ENCODE data around the gene CACNA2D2. TPM values are rescaled to one million over a fixed set of nuclear protein-coding genes. Genes with fewer than 3 reads are reported as not detected.

Gene CACNA2D2
- total and polyA plus RNA-seq, 4 donors: 28.2 to 111 (median 69.1) TPM

DNA sequence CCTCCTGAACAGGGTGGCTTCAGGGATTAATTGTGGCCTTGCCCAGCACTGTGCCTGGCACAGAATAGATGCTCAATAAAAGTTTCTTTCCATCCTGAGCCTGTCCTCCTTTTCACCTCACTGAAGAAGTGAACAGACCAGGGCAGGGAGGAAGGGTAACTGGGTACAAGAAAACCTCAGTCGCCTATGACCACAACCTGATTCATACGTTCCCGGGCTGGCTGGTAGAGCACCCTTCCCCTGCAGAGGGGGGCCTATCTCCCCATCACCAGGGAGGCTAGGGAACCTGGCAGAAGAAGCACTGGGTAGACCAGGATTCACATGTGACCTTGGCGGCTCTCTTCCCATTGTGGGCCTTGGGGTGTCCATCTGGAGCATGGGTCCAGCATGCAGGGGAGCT lies 27.8 kb upstream of the CACNA2D2 start:
- H3K9me3 ChIP-seq (ENCODE audit: control insufficient read depth in 4 of 4, insufficient read depth in 3 of 4, low read length in 3 of 4): no peaks in the 10 kb centered on the region
- H3K36me3 ChIP-seq (ENCODE audit: control insufficient read depth in 4 of 4, insufficient read depth in 4 of 4, low read length in 4 of 4): no peaks in the 10 kb centered on the region
- H3K9ac ChIP-seq (ENCODE audit: insufficient read depth in 1 of 2, low read length in 2 of 2): no peak overlapping the region
- DNase-seq: no peak
- peaks cover 0 to 2% (median 0%) of the 10 kb centered on the region in 3 donors for H3K27me3 ChIP-seq (ENCODE audit: control insufficient read depth in 3 of 3, insufficient read depth in 3 of 3, low read length in 2 of 3)
- H3K4me3 ChIP-seq: no peak overlapping the region
- no peak for ATAC-seq (ENCODE audit: insufficient read depth, low FRiP score)
- peaks cover 0 to 6% (median 3%) of the 10 kb centered on the region in 5 donors for H3K4me1 ChIP-seq (ENCODE audit: control insufficient read depth in 5 of 5, insufficient read depth in 5 of 5, low read length in 5 of 5)
- no peak overlapping the region for H3K27ac ChIP-seq (ENCODE audit: low read depth in 1 of 2, low read length in 1 of 2)
- TF ChIP-seq CTCF (IDR thresholded peaks at IDR 0.05; ENCODE audit: control extremely low read depth, extremely low read depth): no peak
- WGBS, 2 donors: 92 to 98% methylated on average over 4 of the region's 4 CpGs

DNA sequence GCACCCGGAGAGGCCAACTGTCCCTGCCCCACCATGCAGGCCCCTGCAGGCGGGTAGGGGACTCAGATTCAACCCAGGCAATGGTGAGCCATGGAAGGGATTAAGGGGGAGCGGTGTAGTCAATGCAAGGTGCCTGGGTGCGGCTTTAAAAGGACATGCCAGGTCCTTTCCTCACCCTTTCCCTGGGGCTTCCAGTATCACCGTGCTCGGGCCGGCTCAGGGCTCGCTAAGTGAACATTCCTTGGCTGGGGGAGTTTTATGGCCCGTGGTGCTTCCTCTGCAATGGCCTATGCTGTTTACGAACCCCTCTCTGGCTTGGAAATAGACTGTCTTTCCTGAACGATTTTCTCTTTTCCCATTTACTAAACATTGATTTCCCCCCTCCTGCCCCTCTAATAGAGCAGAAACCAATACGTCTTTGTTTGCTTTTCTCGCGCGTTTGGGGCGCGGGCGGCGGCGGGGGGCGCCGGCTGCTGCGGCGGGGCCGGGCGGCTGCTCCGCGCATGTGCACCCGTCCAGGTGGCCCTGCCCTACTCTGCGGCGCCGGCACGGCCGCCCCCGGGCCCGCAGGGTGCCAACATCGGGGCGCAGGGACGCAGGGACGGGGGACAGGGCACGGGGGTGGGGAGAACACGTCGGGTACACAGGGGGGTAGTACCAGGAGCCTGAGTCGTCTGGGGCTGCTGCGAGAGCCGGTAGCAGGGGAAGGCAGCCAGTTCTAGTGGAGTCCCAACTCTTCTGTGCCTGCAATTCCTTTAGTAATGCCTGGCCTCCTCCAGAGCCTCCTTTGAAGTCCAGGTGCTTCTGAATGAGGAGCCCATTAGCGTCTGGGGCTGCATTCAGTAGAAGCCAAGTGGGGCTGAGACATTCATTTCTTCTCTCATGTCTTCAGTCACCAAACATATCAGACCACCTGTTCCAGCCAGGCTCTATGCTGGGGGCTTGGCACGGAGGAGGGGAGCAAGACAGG lies 26.9 kb upstream of the CACNA2D2 start:
- Histone ChIP-seq H3K36me3 (ENCODE audit: control insufficient read depth in 4 of 4, insufficient read depth in 4 of 4, low read length in 4 of 4) (no peaks in the 10 kb centered on the region), H3K4me3 (no peak overlapping the region), H3K9me3 (ENCODE audit: control insufficient read depth in 4 of 4, insufficient read depth in 3 of 4, low read length in 3 of 4) (no peaks in the 10 kb centered on the region), H3K27ac (ENCODE audit: low read depth in 1 of 2, low read length in 1 of 2) (no peak overlapping the region), H3K27me3 (ENCODE audit: control insufficient read depth in 3 of 3, insufficient read depth in 3 of 3, low read length in 2 of 3) (peaks cover 0 to 1% (median 0%) of the 10 kb centered on the region in 3 donors), H3K4me1 (ENCODE audit: control insufficient read depth in 5 of 5, insufficient read depth in 5 of 5, low read length in 5 of 5) (peaks cover 0 to 6% (median 3%) of the 10 kb centered on the region in 5 donors), H3K9ac (ENCODE audit: insufficient read depth in 1 of 2, low read length in 2 of 2) (no peak overlapping the region)
- no peak for TF ChIP-seq CTCF (IDR thresholded peaks at IDR 0.05; ENCODE audit: control extremely low read depth, extremely low read depth)
- 16 to 19% methylated on average over 38 to 48 of the region's 48 CpGs for WGBS, 2 donors
- ATAC-seq (ENCODE audit: insufficient read depth, low FRiP score) (no peak), DNase-seq (peak in 1 of 3 donors; percentile 6)

DNA sequence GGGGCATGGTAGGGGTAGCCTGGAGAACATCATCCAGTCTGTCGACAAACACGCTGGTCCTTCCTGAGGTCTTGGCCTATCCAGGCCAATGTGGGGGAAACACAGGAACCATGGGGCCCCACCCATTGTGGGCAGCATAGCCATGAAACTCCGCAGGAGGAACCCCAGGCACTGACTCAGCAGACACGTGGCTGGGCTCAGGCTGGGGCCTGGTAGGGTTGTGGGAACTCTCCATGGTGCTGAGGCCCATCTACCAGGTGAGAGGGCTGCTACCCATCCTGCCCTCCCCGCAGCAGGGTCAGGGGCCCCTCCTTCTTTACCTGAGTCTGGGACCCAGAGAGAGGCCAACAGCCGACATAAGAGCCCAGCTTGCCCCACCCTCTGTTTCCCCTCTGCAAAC lies 22.6 kb upstream of the CACNA2D2 start:
- Histone ChIP-seq H3K4me3 (no peak overlapping the region), H3K9me3 (ENCODE audit: control insufficient read depth in 4 of 4, insufficient read depth in 3 of 4, low read length in 3 of 4) (no peaks in the 10 kb centered on the region), H3K27ac (ENCODE audit: low read depth in 1 of 2, low read length in 1 of 2) (no peak overlapping the region), H3K36me3 (ENCODE audit: control insufficient read depth in 4 of 4, insufficient read depth in 4 of 4, low read length in 4 of 4) (no peaks in the 10 kb centered on the region), H3K9ac (ENCODE audit: insufficient read depth in 1 of 2, low read length in 2 of 2) (no peak overlapping the region), H3K4me1 (ENCODE audit: control insufficient read depth in 5 of 5, insufficient read depth in 5 of 5, low read length in 5 of 5) (peaks cover 0 to 3% (median 0%) of the 10 kb centered on the region in 5 donors), H3K27me3 (ENCODE audit: control insufficient read depth in 3 of 3, insufficient read depth in 3 of 3, low read length in 2 of 3) (no peaks in the 10 kb centered on the region)
- DNase-seq: peak in 1 of 3 donors; percentile 53
- no peak for TF ChIP-seq CTCF (IDR thresholded peaks at IDR 0.05; ENCODE audit: control extremely low read depth, extremely low read depth)
- 24 to 36% methylated on average over 6 of the region's 6 CpGs for WGBS, 2 donors
- ATAC-seq (ENCODE audit: insufficient read depth, low FRiP score): no peak

Measured in lung (tissue), 12 donors.